HL-60 (cell line): ENCODE measurements around the gene TMEM273.

Experiments
- CTCF ChIP-seq: IDR thresholded peaks from one replicate; pipeline ENCODE4 v1.5.1; 2011; ENCODE audit warnings: low read length, control low read depth, inconsistent platforms; ENCODE audit not compliant: insufficient read depth
- GABPA ChIP-seq: IDR thresholded peaks from 2 replicates; pipeline ENCODE4 v1.6.1; 2012; ENCODE audit warnings: low read depth
- POLR2AphosphoS5 ChIP-seq: IDR thresholded peaks from 2 replicates; pipeline ENCODE4 v1.6.1; 2012; ENCODE audit warnings: low read depth
- TF ChIP-seq, protein P1 (sequence below): IDR thresholded peaks from 2 replicates; pipeline ENCODE4 v1.6.1; 2012; ENCODE audit warnings: low read depth; ENCODE audit not compliant: insufficient replicate concordance

DNA sequence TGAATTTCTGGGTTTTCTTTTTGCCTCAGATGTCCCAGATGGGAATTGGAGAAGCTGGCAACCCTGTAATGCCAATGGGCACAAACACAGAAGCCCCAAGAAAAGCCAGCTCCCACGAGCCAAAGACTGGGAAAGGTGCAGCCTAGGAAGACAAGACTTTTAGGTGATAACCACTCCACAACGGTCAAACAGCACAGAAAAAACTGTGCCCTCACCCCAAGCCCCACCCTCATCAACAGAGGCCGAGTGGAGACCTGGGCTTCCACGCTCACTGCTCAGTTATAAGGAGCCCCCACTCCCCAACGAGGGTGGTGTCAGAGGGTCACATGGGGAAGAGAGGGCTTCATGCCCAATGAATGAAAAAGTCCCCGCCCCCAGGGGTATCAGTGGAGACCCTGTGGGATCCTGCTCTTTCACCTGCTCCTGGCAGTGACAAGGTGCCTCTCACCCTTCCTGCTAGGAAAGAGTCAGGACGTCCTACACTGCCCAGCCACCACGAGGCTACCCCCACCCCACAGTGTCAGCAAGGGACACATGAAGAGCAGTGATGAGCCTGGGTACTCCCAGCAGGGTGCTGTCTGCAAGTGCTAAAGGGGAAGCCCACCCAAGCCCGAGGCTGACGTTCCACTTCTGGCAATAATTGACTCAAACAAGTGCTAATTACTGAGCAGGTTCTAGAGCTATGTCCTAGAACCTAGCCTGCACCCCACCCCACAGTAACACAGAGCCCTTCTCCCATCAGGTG lies 8.3 kb downstream of the TMEM273 start:
- TF ChIP-seq CTCF = no peak
- TF ChIP-seq POLR2AphosphoS5 = no peak
- TF ChIP-seq, protein P1, sequence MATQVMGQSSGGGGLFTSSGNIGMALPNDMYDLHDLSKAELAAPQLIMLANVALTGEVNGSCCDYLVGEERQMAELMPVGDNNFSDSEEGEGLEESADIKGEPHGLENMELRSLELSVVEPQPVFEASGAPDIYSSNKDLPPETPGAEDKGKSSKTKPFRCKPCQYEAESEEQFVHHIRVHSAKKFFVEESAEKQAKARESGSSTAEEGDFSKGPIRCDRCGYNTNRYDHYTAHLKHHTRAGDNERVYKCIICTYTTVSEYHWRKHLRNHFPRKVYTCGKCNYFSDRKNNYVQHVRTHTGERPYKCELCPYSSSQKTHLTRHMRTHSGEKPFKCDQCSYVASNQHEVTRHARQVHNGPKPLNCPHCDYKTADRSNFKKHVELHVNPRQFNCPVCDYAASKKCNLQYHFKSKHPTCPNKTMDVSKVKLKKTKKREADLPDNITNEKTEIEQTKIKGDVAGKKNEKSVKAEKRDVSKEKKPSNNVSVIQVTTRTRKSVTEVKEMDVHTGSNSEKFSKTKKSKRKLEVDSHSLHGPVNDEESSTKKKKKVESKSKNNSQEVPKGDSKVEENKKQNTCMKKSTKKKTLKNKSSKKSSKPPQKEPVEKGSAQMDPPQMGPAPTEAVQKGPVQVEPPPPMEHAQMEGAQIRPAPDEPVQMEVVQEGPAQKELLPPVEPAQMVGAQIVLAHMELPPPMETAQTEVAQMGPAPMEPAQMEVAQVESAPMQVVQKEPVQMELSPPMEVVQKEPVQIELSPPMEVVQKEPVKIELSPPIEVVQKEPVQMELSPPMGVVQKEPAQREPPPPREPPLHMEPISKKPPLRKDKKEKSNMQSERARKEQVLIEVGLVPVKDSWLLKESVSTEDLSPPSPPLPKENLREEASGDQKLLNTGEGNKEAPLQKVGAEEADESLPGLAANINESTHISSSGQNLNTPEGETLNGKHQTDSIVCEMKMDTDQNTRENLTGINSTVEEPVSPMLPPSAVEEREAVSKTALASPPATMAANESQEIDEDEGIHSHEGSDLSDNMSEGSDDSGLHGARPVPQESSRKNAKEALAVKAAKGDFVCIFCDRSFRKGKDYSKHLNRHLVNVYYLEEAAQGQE = no peak
- TF ChIP-seq GABPA = no peak
